Muscle layer of duodenum (tissue), 2 donors: Measurements from ENCODE around the gene TAAR9.

Experiments used
- H3K27ac ChIP-seq: one replicate; pipeline ENCODE4 v1.7.0; 2013; ENCODE audit warnings: mild to moderate bottlenecking, low read length
- H3K27me3 ChIP-seq: one replicate; pipeline ENCODE4 v1.7.0; 2013; ENCODE audit warnings: low read depth, mild to moderate bottlenecking, control low read depth, low read length
- H3K36me3 ChIP-seq, 2 donors: one replicate each; pipeline ENCODE4 v1.7.0; 2013; ENCODE audit warnings: low read length in 2 of 2, control low read depth in 1 of 2, mild to moderate bottlenecking in 1 of 2; ENCODE audit not compliant: insufficient read depth in 2 of 2, control insufficient read depth in 1 of 2
- H3K4me1 ChIP-seq, 2 donors: one replicate each; pipeline ENCODE4 v1.7.0; 2013; ENCODE audit warnings: low read length in 2 of 2, mild to moderate bottlenecking in 2 of 2, control low read depth in 1 of 2, moderate library complexity in 1 of 2; ENCODE audit not compliant: insufficient read depth in 2 of 2, control insufficient read depth in 1 of 2
- H3K4me3 ChIP-seq, 2 donors: one replicate each; pipeline ENCODE4 v1.7.0; 2013; ENCODE audit warnings: low read length in 2 of 2, low read depth in 1 of 2, mild to moderate bottlenecking in 1 of 2
- H3K9me3 ChIP-seq, 2 donors: one replicate each; pipeline ENCODE4 v1.7.0; 2013; ENCODE audit warnings: low read length in 2 of 2, control low read depth in 1 of 2, mild to moderate bottlenecking in 1 of 2; ENCODE audit not compliant: control insufficient read depth in 1 of 2
- donor health status: healthy.

TAAR9 gene, protein sequence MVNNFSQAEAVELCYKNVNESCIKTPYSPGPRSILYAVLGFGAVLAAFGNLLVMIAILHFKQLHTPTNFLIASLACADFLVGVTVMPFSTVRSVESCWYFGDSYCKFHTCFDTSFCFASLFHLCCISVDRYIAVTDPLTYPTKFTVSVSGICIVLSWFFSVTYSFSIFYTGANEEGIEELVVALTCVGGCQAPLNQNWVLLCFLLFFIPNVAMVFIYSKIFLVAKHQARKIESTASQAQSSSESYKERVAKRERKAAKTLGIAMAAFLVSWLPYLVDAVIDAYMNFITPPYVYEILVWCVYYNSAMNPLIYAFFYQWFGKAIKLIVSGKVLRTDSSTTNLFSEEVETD

DNA sequence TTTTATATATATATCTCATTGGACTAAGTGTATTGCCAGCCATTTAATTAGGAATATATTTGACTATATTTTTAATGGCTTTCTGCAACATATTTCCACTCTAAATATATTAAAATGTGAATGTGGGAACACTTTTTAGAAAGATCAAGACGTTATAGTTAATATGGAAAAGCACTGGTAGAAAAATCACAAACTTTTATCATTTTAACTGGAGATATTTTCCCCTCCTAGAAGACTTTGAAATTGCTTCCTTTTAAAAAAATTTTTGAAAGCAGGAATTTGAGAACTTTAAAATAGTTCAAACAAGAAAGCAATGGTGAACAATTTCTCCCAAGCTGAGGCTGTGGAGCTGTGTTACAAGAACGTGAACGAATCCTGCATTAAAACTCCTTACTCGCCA is at the start of gene TAAR9:
Gene TAAR9, plus strand, starts transcription at position 301 of the 400 bp plus-strand sequence. Its CDS starts 13 bp downstream, at position 314.
- Histone ChIP-seq H3K4me3 (no peak within 1 kb of the TSS), H3K36me3 (no peaks in the 10 kb centered on the region), H3K9me3 (no peaks in the 10 kb centered on the region), H3K4me1 (no peaks in the 10 kb centered on the region), H3K27ac (no peak within 1 kb of the TSS), H3K27me3 (no peaks in the 10 kb centered on the region)

GRCh38 chr6:132489376-132489775 is 48.7 kb upstream of the TAAR9 start:
- Histone ChIP-seq H3K4me1 (peaks cover 0 to 29% of the 10 kb centered on the region in 2 donors), H3K4me3 (no peak overlapping the region), H3K36me3 (no peaks in the 10 kb centered on the region), H3K9me3 (no peaks in the 10 kb centered on the region), H3K27me3 (no peaks in the 10 kb centered on the region), H3K27ac (no peak overlapping the region)

- Histone ChIP-seq H3K9me3 (no peaks in the 10 kb centered on the region), H3K4me3 (no peak overlapping the region), H3K27me3 (no peaks in the 10 kb centered on the region), H3K27ac (peak overlapping the region; percentile 35), H3K4me1 (peaks cover 0 to 24% of the 10 kb centered on the region in 2 donors), H3K36me3 (no peaks in the 10 kb centered on the region)
Measured at GRCh38 chr6:132490024-132490423, 48.1 kb upstream of the TAAR9 start.

- H3K4me1 ChIP-seq = peaks cover 0 to 24% of the 10 kb centered on the region in 2 donors
- no peak overlapping the region for H3K4me3 ChIP-seq
- H3K36me3 ChIP-seq = no peaks in the 10 kb centered on the region
- H3K27ac ChIP-seq = peak overlapping the region; percentile 35
- H3K27me3 ChIP-seq = no peaks in the 10 kb centered on the region
- H3K9me3 ChIP-seq = no peaks in the 10 kb centered on the region
Measured at GRCh38 chr6:132490478-132491204, 47.4 kb upstream of the TAAR9 start.

DNA sequence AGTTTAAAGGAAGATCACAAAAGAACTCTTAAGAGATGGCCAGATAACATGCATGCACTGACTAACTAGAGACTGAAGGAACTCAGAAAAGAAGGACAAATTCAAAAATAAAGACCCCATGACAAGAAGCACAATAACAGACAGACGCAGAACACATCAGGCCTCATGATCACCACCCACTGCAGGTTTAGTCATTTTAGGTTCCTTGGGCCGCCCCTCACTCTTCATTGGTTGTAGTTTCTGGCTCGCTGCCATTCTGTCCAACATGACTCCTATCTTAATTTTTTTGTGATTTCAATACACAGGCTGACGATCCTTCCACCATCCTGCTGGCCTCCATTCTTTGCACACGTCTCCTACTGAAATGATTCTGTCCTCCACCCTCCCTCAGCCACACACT is 46.8 kb upstream of the TAAR9 start:
- Histone ChIP-seq H3K36me3 (no peaks in the 10 kb centered on the region), H3K27me3 (no peaks in the 10 kb centered on the region), H3K4me3 (no peak overlapping the region), H3K9me3 (no peaks in the 10 kb centered on the region), H3K27ac (no peak overlapping the region), H3K4me1 (peaks cover 0 to 24% of the 10 kb centered on the region in 2 donors)

DNA sequence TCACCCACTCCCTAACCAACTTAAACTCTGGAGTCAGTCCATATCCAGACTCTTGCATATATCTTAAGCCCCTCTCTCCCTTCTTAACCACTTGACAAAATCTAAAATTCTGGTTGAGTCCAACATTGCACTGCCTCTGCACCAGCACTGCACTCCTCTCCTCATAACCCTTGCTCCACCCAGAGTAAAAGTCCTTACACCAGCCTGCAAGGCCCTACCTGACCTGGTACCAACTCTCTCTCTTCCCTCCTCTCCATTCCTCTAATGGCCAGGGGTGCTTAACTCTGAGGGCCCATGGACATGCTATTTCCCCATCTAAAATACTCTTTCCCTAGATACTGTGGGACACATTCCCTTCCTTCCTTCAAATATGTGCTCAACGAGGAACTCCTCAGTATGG is 46.2 kb upstream of the TAAR9 start:
- H3K4me3 ChIP-seq = no peak overlapping the region
- no peaks in the 10 kb centered on the region for H3K36me3 ChIP-seq
- no peaks in the 10 kb centered on the region for H3K9me3 ChIP-seq
- H3K4me1 ChIP-seq = peaks cover 0 to 24% of the 10 kb centered on the region in 2 donors
- no peak overlapping the region for H3K27ac ChIP-seq
- H3K27me3 ChIP-seq = no peaks in the 10 kb centered on the region

GRCh38 chr6:132494954-132495353 is 43.1 kb upstream of the TAAR9 start:
- peaks cover 0 to 18% of the 10 kb centered on the region in 2 donors for H3K4me1 ChIP-seq
- peaks cover 0 to 7% of the 10 kb centered on the region in 2 donors for H3K36me3 ChIP-seq
- no peaks in the 10 kb centered on the region for H3K9me3 ChIP-seq
- H3K4me3 ChIP-seq = no peak overlapping the region
- H3K27me3 ChIP-seq = no peaks in the 10 kb centered on the region
- no peak overlapping the region for H3K27ac ChIP-seq

- Histone ChIP-seq H3K36me3 (peaks cover 0 to 8% of the 10 kb centered on the region in 2 donors), H3K4me3 (no peak overlapping the region), H3K4me1 (peaks cover 0 to 12% of the 10 kb centered on the region in 2 donors), H3K27me3 (no peaks in the 10 kb centered on the region), H3K9me3 (no peaks in the 10 kb centered on the region), H3K27ac (no peak overlapping the region)
Measured at GRCh38 chr6:132495604-132496079, 42.4 kb upstream of the TAAR9 start.

DNA sequence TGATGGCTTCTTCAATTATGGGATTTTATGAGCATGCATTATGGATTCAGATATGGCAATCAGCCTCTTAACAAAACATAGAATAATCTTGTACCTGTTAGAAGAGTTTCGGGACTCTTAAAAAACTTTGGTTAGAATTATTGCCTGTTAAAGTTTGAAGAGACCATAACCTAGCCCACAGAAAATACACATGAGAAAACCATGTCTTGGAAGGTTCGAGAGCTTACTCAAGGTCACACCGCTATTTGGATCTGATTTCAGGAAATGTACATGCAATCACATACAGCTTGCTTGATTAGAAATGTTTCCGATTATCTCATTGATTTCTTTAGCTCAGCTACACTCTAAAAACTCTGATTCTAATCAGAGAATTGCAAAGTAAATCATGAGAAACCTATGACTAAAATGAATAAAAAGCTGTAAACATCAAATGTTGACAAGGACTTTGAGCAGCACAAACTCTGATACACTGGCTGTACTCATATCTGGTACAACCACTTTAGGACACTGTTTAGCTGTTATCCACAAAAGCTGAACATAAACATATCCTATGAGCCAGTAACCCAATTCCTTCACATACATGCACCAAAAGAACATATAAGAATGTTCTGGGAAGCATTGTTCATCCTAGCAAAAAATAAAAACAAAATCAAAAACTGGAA is 41.4 kb upstream of the TAAR9 start:
- H3K4me3 ChIP-seq = no peak overlapping the region
- H3K27ac ChIP-seq = no peak overlapping the region
- no peaks in the 10 kb centered on the region for H3K27me3 ChIP-seq
- H3K36me3 ChIP-seq = peaks cover 2 to 16% of the 10 kb centered on the region in 2 donors
- peaks cover 0 to 2% of the 10 kb centered on the region in 2 donors for H3K4me1 ChIP-seq
- H3K9me3 ChIP-seq = no peaks in the 10 kb centered on the region

GRCh38 chr6:132498638-132499037 is 39.4 kb upstream of the TAAR9 start:
- no peaks in the 10 kb centered on the region for H3K4me1 ChIP-seq
- H3K4me3 ChIP-seq = no peak overlapping the region
- no peaks in the 10 kb centered on the region for H3K27me3 ChIP-seq
- H3K27ac ChIP-seq = no peak overlapping the region
- H3K36me3 ChIP-seq = peaks cover 8 to 21% of the 10 kb centered on the region in 2 donors
- no peaks in the 10 kb centered on the region for H3K9me3 ChIP-seq

GRCh38 chr6:132499757-132500156 is 38.3 kb upstream of the TAAR9 start:
- peaks cover 0 to 9% of the 10 kb centered on the region in 2 donors for H3K4me1 ChIP-seq
- no peak overlapping the region for H3K4me3 ChIP-seq
- H3K36me3 ChIP-seq = peaks cover 8 to 21% of the 10 kb centered on the region in 2 donors
- no peaks in the 10 kb centered on the region for H3K27me3 ChIP-seq
- no peaks in the 10 kb centered on the region for H3K9me3 ChIP-seq
- no peak overlapping the region for H3K27ac ChIP-seq
